GM18907 (cell line): Measurements from ENCODE around the gene ACKR2.

ENCODE experiments used
- ATAC-seq: cut with Tn5 transposase; IDR thresholded peaks from one replicate; pipeline ENCODE4 v1.9.1; 2021; ENCODE audit warnings: mild to moderate bottlenecking, moderate library complexity; ENCODE audit not compliant: unreplicated experiment

Gene ACKR2, protein sequence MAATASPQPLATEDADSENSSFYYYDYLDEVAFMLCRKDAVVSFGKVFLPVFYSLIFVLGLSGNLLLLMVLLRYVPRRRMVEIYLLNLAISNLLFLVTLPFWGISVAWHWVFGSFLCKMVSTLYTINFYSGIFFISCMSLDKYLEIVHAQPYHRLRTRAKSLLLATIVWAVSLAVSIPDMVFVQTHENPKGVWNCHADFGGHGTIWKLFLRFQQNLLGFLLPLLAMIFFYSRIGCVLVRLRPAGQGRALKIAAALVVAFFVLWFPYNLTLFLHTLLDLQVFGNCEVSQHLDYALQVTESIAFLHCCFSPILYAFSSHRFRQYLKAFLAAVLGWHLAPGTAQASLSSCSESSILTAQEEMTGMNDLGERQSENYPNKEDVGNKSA

DNA sequence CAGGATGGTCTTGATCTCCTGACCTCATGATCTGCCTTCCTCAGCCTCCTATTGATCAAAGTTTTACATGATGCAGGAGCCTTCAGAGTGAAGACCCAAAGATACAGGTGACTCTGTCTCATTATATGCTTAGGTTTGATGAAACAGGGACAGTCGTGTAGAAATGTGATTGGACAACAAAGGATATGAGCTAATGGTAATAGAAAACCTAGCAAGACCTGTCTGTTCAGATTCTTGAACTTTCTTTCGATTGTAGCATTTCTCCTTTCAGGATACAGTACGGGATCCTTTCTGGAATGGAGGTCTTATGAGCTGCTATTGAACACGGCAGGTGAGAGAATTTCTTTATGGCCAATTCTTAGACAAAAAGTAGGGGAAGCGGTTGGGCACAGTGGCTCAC, at the start of gene ACKR2:
ACKR2 (plus strand) TSS at position 244 of the 400 bp plus-strand sequence. CDS start 55,058 bp downstream, outside the sequence.
- no peak for ATAC-seq

DNA sequence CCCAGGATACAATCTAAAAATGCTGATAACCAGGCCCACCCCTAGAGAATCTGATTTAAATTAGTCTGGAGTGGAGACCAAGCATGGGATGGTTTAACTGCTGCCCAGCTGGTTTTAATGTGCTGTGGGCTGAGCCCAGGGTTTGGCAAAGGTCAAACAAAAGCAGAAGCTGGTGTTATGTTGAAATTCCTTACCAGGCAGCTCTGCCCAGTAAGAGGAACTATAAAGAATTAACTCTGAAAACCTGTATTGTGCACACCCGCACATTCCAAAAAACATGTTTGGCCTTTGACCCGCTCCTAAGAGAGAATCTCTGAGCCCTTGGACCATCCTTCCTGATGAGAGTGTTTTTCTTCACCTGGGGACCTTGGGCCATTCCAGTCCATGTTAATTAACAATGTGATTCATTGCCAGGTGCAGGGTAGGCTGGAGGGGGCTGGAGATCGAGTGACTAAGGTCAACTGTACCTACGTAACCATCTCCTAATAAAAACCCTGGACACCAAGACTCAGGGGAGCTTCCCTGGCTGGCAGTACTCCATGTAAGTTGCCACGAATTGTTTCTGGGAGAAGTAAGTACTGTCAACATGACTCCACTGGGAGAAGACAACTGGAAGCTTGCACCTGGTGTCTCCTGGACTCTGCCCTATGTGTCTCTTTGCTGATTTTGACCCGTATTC, 47.1 kb upstream of the ACKR2 start:
- no peak for ATAC-seq

DNA sequence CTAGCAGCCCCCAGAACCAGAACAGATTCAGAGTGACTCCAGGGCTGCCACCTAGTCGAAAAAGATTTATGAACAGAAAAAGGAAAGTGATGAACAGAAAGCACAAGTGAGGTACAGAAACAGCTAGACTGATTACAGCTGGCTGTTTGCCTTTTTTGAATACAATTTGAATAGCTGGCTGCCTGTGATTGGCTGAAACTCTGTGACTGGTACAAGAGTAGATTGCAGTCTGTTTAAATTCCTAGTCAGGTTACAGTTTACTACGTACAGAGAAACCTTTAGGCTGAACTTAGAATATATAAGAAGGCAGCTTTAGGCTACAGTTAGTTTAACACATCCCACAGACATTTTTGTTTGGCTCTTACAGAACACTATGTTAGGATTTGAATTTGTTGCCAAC, 46.2 kb upstream of the ACKR2 start:
- ATAC-seq: no peak

DNA sequence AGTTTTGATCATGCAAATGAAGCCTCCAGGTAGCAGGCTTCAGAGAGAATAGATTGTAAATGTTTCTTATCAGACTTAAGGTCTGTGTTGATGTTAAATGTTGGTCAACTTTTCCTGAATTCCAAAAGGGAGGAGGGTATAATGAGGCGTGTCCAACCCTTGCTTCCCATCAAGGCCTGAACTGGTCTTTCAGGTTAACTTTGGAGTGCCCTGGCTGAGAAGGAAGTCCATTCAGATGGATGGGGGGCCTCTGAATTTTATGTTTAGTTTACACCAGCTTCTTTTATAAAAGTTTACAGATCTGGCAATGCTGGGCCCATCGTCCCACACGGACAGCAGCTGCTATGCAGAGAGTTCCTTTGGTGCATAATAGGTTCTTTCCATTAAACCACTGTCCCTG, 45.1 kb upstream of the ACKR2 start:
- ATAC-seq: no peak

DNA sequence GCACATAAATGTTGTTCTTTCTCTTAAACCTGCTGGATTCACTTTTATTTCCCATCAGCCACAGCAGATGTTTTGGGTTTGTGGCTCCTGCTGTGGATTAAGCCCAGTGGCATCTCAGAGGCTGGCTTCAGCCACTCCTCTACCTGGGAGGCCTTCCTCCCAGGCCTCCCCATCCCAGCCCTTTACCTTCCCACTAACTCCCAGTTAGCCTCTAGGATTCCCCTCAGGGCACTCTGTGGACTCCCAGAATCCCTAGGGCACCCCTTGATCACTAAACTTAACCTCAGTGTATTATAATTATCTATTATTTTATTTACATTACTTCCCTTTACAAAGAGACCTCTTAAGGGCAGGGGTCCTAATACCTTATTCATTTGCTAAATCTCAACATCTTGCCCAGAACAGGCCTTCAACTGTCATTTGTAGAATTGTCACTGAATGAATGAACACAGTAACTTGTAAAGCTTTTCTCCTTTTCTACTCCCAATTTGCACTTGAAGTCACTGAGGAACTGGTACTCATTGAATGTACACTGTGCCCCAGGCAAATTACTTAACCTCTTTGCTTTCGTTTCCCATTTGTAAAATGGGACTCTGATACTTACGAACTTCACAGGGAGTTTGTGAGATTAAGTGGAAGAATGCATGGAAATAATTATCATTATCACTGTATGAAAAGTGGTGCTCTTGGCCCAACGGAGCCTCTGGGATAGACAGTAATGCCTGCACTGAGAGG, 44.5 kb upstream of the ACKR2 start:
- no peak for ATAC-seq

DNA sequence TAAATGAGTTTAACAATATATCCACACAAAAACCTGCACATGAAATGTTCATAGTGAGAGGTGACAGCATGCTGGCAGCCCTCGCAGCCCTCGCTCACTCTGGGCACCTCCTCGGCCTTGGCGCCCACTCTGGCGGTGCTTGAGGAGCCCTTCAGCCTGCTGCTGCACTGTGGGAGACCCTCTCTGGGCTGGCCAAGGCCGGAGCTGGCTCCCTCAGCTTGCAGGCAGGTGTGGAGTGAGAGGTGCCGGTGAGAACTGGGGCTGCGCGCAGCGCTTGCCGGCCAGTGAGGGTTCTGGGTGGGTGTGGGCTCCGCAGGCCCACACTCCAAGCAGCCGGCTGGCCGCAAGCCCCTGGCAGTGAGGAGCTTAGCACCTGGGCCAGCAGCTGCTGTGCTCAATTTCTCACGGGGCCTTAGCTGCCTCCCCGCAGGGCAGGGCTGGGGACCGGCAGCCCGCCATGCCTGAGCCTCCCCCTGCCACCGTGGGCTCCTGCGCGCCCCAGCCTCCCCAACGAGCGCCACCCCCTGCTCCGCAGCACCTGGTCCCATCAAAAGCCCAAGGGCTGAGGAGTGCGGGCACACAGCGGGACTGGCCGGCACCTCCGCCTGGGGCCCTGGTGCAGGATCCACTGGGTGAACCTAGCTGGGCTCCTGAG, 39.6 kb upstream of the ACKR2 start:
- no peak for ATAC-seq

DNA sequence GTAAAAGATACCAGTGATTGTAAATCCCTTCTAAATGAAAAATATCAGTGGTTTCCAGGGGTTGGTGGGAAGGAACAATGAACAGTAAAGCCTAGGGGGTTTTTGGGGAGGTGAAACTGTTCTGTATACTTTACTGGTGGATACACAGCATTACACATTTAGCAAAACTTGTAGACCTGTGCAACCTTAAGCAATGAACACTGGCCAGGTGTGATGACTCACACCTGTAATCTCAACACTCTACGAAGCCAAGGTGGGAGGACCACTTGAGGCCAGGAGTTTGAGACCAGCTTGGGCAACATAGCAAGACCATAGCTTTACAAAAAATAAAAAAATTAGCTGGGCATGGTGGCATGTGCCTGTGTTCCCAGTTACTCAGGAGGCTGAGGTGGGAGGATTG, 38.0 kb upstream of the ACKR2 start:
- no peak for ATAC-seq

DNA sequence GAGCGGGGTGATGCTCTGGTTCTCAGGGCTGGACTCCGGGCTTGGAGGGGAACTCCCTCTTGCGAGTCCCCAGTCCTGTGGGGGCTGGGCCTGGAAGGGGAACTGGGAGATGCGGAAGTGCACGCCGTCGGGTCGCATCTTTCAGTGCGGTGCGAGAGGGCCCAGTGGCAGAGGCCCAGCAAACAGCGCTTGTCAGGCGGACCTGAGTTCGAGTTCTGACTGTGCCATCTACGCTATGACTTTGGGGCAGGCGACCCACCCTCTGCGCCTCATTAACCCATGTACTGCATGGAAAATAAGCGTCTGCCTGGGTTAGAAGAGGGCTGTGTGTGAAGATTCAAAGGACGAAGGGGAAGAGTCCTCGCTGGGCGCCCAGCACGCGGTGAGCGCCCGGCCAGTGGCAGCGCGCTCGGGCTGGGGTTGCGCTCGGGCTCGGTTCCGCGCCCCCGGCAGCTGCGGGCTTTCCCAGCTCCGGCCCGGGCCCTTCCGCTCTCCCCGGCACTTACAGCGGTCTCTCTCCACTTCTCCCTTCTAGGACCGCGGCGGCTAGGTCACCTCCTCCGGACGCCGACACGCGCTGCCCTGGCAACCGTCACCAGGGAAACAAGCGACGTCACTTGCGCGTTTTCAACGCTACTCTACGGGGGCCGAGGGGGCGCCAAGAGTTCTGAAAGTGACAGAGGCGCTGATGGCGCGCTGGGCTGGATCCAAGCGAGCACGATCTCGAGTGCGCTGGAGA, 36.4 kb upstream of the ACKR2 start, which contains the start of gene CCDC13:
CCDC13 (minus strand) TSS at position 584 of the 739 bp plus-strand sequence. CDS start 14,908 bp downstream, outside the sequence.
- peak; percentile 98 for ATAC-seq

DNA sequence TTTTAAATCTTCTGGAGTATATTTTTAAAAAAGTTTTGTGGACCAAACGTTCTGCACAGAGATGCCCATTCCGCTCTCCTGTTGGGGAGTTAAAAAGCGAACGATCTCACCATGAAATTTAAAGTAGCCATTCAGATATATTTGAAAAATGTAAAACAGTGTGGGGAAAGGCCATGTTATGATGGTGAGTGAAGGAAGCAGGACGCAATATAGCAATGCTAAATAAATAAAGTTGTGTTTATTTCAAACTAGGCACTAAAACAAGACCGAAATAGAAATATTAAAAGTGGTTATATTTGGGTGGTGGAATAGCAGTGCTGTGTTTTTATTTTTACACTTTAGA, 35.9 kb upstream of the ACKR2 start:
- ATAC-seq: peak; percentile 13

DNA sequence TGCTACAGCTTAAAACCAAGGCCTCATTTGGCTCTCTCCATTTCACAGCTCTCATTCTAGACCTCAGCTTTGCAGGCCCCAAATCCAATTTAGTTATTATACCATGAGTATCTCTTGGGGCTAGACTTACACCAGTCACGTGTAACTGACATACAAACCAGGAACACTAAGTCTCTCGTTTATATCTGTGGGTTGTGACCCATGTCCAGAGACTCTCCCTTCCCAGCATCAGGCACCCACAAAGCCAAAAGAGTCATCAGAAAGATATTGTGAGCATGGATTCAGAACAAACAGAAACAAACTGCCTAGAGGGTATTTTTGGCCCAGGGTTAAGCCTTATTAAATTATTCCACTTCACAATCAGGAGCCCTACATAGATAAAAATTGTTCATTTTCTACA, 30.6 kb upstream of the ACKR2 start:
- no peak for ATAC-seq

DNA sequence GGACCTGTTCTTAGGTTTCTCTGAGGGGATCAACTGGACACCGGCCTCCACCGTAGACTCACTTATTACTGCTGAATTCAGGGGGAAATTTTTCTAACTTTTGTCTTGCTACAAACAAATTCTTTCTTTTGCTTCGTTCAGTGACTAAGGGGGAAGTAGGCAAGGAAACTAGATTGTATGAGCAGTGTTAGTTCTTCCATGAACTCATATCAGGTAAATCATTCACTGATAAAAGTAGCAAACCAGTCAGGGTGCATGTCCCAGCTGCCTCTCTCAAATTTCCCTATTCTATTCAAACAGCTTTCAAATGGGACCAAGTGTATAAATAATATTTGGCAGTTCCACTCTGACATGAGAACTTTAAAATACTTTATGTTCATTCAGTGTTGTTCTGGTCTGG, 28.8 kb upstream of the ACKR2 start:
- no peak for ATAC-seq

DNA sequence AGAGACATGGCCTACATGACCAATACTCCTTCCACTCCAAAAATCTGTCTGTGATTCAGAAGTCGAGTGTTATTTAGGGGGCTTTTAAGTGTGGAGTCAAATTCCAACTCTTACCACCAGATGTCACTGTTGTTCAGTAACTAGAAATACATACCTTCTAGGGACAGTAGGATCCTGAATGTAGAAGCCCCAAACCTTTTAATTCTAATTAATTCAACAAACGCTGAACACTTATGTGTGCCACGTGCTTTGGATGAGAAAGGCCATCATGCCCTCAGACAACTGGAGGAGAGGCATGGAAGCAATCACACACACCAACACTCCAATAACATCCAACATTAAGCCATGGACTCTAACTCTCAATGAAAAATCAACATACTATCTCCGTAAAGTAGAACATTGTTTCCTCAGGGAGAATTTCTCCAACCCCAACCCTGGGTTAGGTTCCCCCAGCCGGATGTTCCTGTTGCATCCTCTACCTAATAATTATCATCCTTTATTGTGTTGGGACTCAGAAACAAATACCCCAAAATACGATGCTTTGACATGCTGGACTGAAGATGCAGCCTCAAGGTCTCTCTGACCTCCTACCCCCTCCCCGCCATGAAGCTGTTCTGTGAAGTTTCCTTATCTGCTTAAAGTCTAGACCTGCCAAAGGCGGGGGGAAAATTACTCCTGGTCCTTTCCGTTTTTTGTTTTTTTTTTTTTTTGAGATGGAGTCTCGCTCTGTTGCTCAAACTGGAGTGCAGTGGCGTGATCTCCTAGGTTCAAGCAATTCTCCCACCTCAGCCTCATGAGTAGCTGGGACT, 28.1 kb upstream of the ACKR2 start:
- no peak for ATAC-seq

DNA sequence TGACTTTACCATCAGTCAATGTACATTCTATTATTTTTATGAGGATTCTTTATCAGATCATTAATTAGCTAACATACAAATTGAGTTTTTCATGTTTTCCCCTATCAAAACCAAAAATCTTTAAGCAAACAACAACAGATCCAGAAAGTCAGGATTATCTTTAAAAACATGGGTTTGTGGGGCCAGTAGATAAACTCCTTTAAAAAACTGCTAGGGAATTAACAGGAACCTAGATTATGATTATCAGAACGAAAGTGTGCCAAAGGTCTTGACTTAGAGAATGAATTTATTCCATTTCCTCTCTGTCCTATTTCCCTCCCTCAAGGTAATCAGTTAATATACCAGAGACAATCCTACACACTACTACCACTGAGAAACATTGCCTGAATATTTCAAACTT, 23.0 kb upstream of the ACKR2 start:
- no peak for ATAC-seq

DNA sequence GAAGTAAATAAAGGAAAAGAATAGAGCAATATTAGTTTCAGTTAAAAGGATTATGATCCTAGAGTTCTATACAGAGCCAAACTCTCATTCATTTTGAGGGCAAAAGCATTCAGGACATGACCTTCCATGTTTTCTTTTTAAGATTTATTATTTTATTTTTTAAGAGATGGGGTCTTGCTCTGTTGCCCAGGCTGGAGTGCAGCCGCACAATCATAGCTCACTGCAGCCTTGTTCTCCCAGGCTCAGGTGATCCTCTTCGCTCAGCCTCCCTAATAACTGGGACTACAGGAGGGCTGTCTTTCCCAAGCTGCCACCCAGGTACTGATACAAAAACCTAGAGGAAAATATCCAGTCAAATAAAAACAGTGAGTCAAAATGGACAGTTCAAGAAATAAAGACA, 22.6 kb upstream of the ACKR2 start:
- ATAC-seq: no peak

DNA sequence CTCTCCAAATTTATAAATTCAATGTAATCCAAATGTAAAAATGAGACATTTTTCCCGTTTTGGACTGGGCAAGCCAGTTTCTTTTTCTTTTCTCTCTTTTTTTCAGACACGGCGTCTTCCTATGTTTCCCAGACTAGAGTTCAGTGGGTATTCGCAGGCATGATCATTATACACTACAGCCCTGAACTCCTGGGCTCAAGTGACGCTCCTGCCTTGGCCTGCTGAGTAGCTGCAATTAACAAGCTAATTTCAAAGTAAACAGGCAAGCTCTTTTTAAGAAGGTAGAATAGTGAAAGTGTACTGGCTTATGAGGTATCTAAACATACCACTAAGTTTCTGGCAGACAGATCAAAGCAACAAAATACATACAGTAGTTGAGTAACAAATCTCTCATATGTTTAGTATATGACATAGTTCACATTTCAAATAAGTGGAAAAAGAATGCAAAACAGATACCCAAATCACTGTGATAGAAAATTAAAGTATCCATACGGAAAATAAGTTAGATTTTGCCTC, 18.5 kb upstream of the ACKR2 start:
- no peak for ATAC-seq

DNA sequence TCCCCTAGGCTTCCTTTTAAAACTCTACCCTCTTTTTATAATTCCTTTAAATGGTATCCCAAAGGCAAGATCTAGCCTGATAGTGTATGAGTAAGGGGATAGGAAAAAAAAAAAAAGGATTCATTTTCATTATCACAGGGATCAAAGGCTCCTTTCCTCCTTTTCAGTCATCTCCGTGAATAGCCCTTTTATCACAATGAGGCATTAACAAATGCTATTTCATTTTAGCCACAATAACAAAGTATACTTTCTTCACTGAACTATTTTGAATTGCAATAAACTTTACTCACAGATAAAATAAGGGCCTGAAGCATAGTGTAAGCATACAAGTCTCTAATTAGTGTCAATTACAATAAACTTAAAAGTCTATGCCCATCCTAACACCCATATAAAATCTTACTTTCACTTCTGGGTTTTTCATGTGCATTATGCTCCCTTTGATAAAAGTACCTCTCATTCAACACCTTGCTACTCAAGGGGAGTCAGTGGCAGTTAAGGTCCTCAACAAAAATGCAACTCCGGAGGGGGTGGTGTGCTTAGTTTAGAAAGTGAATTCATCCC, 13.5 kb upstream of the ACKR2 start:
- no peak for ATAC-seq

DNA sequence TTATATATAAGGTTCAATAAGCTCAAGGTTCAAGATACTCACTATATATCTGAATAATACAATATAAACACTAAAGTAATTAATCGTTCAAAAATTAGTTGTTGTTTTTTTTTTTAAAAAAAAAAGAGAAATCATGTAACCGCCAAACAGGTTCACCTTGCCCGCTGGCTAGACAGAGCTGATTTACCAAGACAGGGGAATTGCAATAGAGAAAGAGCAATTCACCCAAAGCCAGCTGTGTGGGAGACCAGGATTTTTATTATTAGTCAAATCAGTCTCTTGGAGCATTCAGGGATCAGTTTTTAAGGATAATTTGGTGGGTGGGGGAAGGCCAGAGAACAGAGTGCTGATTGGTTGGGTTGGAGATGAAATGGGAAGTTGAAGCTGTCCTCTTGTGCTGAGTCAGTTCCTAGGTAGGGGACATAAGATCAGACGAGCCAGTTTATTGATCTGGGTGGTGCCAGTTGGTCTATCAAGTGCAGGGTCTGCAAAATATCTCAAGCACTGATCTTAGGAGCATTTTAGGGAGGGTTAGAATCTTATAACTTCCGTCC, 12.8 kb upstream of the ACKR2 start:
- ATAC-seq: no peak

DNA sequence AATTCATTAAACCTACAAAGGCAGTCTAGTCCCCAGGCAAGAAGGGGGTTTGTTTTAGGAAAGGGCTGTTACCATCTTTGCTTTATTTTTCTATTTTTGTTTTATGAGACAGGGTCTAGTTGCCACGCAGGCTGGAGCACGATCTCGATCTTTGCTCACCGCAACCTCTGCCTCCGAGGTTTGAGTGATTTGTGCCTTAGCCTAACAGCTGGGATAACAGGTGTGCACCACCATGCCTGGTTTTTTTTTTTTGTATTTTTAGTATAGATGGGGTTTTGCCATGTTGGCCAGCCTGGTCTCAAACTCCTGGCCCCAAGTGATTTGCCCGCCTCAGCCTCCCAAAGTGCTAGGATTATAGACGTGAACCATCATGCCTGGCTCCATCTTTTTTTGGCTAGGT, 9.9 kb upstream of the ACKR2 start:
- ATAC-seq: no peak

DNA sequence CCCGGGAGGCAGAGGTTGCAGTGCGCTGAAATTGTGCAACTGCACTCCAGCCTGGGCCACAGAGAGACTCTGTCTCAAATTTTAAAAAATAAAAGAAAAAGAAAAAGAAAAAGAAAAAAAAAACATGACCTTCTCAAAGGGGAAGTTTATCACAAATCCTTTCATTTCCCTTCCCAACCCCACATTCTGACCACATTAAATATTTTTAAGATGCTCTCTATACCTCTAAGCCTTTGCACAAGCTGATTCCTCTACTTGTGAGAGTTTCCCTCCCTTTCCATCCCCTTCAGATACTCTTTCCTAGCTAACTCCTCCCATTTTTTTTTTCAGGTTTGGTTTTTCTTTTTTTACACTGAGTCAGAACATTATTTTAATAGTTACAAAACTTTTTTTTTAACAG, 9.0 kb upstream of the ACKR2 start:
- ATAC-seq: no peak
